Spleen (tissue), 11 donors: ENCODE data around the gene ZNF667. TPM values are rescaled to one million over a fixed set of nuclear protein-coding genes. Genes with fewer than 3 reads are reported as not detected.

ENCODE experiments used
- DNase-seq: peaks from one replicate; pipeline ENCODE4 v3.0.0-alpha.2; 2020
- H3K27ac ChIP-seq, 8 donors: fragments of 200-600 bp; sonication (generic) in 7 of 8; 1 replicate in 4 of 8; 2 replicates in 4 of 8; pipeline versions ENCODE4 v1.5.0 to v1.8.0; 2016 to 2021; ENCODE audit warnings: inconsistent platforms in 4 of 8, mild to moderate bottlenecking in 4 of 8, moderate library complexity in 1 of 8
- H3K27me3 ChIP-seq, 7 donors: fragments of 200-600 bp; sonication (generic) in 6 of 7; replicated peaks in 1 of 7; 1 replicate in 4 of 7; 2 replicates in 3 of 7; pipeline versions ENCODE4 v1.5.0 to v1.8.0; 2016 to 2021; ENCODE audit warnings: inconsistent platforms in 3 of 7, mild to moderate bottlenecking in 1 of 7
- H3K36me3 ChIP-seq, 6 donors: fragments of 200-600 bp; sonication (generic) in 5 of 6; 1 replicate in 4 of 6; 2 replicates in 2 of 6; pipeline versions ENCODE4 v1.5.0 to v1.8.0; 2016 to 2021; ENCODE audit warnings: inconsistent platforms in 2 of 6
- H3K4me1 ChIP-seq, 6 donors: fragments of 200-600 bp; sonication (generic) in 5 of 6; 1 replicate in 3 of 6; 2 replicates in 3 of 6; pipeline versions ENCODE4 v1.5.0 to v1.8.0; 2016 to 2021; ENCODE audit warnings: inconsistent platforms in 3 of 6
- H3K4me3 ChIP-seq, 8 donors: fragments of 200-600 bp; sonication (generic) in 7 of 8; 1 replicate in 4 of 8; 2 replicates in 4 of 8; pipeline versions ENCODE4 v1.5.0 to v1.8.0; 2016 to 2021; ENCODE audit warnings: inconsistent platforms in 4 of 8, mild to moderate bottlenecking in 4 of 8, moderate library complexity in 2 of 8
- H3K9me3 ChIP-seq, 8 donors: fragments of 200-600 bp; sonication (generic) in 7 of 8; 1 replicate in 4 of 8; 2 replicates in 4 of 8; pipeline versions ENCODE4 v1.5.0 to v1.8.0; 2016 to 2021; ENCODE audit warnings: inconsistent platforms in 4 of 8
- CTCF ChIP-seq, 11 experiments: fragments of 200-600 bp in 7 of 11; fragments of 450-650 bp in 4 of 11; sonication (generic) in 4 of 11; IDR thresholded peaks in 8 of 11; conservative IDR thresholded peaks in 3 of 11; 1 replicate in 7 of 11; 2 replicates in 4 of 11; pipeline versions ENCODE4 v1.4.0 to v1.8.0; 2016 to 2021; ENCODE audit warnings: antibody characterized with exemption in 11 of 11, inconsistent platforms in 4 of 11, mild to moderate bottlenecking in 1 of 11
- POLR2A ChIP-seq, 3 donors: fragments of 450-650 bp; IDR thresholded peaks; one replicate each; pipeline ENCODE4 v1.5.1; 2017; ENCODE audit warnings: antibody characterized with exemption in 3 of 3, mild to moderate bottlenecking in 1 of 3
- POLR2AphosphoS5 ChIP-seq, 3 donors: sonication (generic); formaldehyde crosslinking; IDR thresholded peaks; one replicate each; pipeline ENCODE4 v1.5.1; 2017; ENCODE audit warnings: antibody characterized with exemption in 3 of 3
- WGBS, 5 donors: extraction: QIAGEN DNeasy Blood & Tissue Kit in 3 of 5; methylation state at CpG; one replicate each; pipeline versions ENCODE4 v1.1.5 to v1.1.7; 2013 to 2018; 5-methylcytosine and 5-hydroxymethylcytosine counted together
- intact Hi-C: fragments of 100-400 bp; cut with DNase I; formaldehyde crosslinking; loops from one replicate; pipeline ENCODE4 v1.15.0; 2023; ENCODE audit warnings: low total_unique reads
- polyA plus RNA-seq, 3 donors: library from polyadenylated mRNA; stranded (reverse); fragments of 200-250 nt; gene quantifications; one replicate each; pipeline ENCODE4 v1.2.1, GENCODE V29; 2013
- total RNA-seq, 7 donors: library from RNA; depleted of rRNA in 3 of 7; stranded (reverse); fragments of >200 nt in 3 of 7; fragmentation: NEBNext Ultra II Directional in 4 of 7; extraction: Animal tissue kit (Norgen Biotek cat#: 25700) in 4 of 7; gene quantifications; one replicate each; pipeline versions ENCODE4 v1.1.0 to v1.2.1, GENCODE V29; 2016 to 2021
- donor health status: healthy with polysubstance abuse.
- donor health status: DM: no; HTN: no; CAD: no; lungs with moderate emphysema.
- donor health status: DM: no; HTN: no; CAD: no.
- donor health status: Bipolar disorder and iron deficiency.
- donor health status: healthy.
- donor health status: DM: no; HTN: no; CAD: no.
- donor health status: DM: yes; HTN: yes; CAD: no.

ZNF667 gene
- total and polyA plus RNA-seq, 10 donors: 1.4 to 6.6 (median 2.9) TPM

DNA sequence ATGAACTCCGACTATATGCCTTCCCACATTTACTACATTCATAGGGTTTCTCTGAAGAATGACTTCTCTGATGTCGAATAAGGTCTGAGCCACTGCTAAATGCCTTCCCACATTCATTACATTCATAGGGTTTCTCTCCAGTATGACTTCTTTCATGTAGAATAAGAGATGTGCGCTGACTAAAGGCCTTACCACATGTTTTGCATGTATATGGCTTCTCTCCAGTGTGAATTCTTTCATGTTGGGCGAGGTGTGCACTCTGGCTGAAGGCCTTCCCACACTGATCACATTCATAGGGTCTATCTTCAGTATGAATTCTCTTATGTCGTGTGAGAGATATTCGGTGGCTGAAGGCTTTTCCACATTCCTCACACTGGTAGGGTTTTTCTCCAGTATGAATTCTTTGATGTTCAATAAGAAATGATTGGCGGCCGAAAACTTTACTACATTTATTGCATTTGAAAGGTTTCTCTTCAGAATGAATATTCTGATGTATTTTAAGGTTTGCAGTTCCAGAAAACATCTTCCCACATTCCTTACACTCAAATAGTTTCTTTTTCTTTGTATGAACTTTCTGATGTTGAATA is 35.8 kb downstream of the ZNF667 start:
- Histone ChIP-seq H3K27me3 (no peaks in the 10 kb centered on the region), H3K9me3 (peaks cover 42 to 90% (median 87%) of the 10 kb centered on the region in 8 donors), H3K27ac (no peak overlapping the region), H3K36me3 (peaks cover 7 to 36% (median 16%) of the 10 kb centered on the region in 6 donors), H3K4me1 (no peaks in the 10 kb centered on the region), H3K4me3 (no peak overlapping the region)
- WGBS, 5 donors: 88 to 97% (median 93%) methylated on average over 8 of the region's 8 CpGs
- intact Hi-C loops: no loop called here
- no peak for DNase-seq
- no peak for TF ChIP-seq POLR2AphosphoS5 (IDR thresholded peaks at IDR 0.05)
- TF ChIP-seq CTCF (IDR thresholded peaks at IDR 0.05 in 8 of 11, conservative IDR thresholded peaks at IDR 0.05 in 3 of 11): no peak
- TF ChIP-seq POLR2A (IDR thresholded peaks at IDR 0.05): no peak

- no peak overlapping the region for H3K4me3 ChIP-seq
- H3K36me3 ChIP-seq: peaks cover 20 to 55% (median 47%) of the 10 kb centered on the region in 6 donors
- no peaks in the 10 kb centered on the region for H3K27me3 ChIP-seq
- H3K27ac ChIP-seq: no peak overlapping the region
- intact Hi-C loops: no loop called here
- peaks cover 87 to 100% (median 100%) of the 10 kb centered on the region in 8 donors for H3K9me3 ChIP-seq
- 79 to 94% (median 94%) methylated on average over 1 of the region's 1 CpG for WGBS, 5 donors
- no peak for TF ChIP-seq CTCF (IDR thresholded peaks at IDR 0.05 in 8 of 11, conservative IDR thresholded peaks at IDR 0.05 in 3 of 11)
- no peak for DNase-seq
- H3K4me1 ChIP-seq: no peaks in the 10 kb centered on the region
These were observed 53.2 kb downstream of the ZNF667 start for GRCh38 chr19:56423985-56424353.

GRCh38 chr19:56423276-56423984 is 53.7 kb downstream of the ZNF667 start:
- TF ChIP-seq POLR2AphosphoS5 (IDR thresholded peaks at IDR 0.05) (no peak), CTCF (IDR thresholded peaks at IDR 0.05 in 8 of 11, conservative IDR thresholded peaks at IDR 0.05 in 3 of 11) (no peak), POLR2A (IDR thresholded peaks at IDR 0.05) (no peak)
- Histone ChIP-seq H3K27ac (no peak overlapping the region), H3K27me3 (no peaks in the 10 kb centered on the region), H3K4me3 (no peak overlapping the region), H3K9me3 (peaks cover 82 to 100% (median 100%) of the 10 kb centered on the region in 8 donors), H3K4me1 (no peaks in the 10 kb centered on the region), H3K36me3 (peaks cover 20 to 61% (median 52%) of the 10 kb centered on the region in 6 donors)
- no peak for DNase-seq
- WGBS, 5 donors: 90 to 98% (median 93%) methylated on average over 5 of the region's 5 CpGs
- intact Hi-C loops: no loop called here

DNA sequence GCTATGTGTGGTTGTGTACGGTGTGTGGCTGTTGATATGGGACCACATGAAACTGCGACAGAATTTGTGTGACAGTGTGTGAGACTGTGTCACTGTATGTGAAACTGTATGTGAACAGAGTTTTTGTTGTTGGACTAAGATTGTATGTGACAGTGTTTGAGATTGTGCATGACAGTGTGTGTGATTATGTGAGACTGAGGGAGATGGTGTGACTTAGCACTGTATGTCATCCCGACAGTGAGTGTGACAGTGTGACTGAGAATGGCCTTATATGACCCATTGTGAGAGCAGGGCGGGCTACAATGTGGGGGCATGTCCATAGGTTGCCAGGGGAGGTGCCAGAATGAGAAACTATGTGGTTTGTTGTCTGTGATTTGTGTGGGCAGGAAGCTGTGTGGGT is 72.1 kb downstream of the ZNF667 start:
- H3K27ac ChIP-seq: no peak overlapping the region
- no peaks in the 10 kb centered on the region for H3K27me3 ChIP-seq
- TF ChIP-seq POLR2A (IDR thresholded peaks at IDR 0.05): no peak
- no peak for TF ChIP-seq CTCF (IDR thresholded peaks at IDR 0.05 in 8 of 11, conservative IDR thresholded peaks at IDR 0.05 in 3 of 11)
- no peak for TF ChIP-seq POLR2AphosphoS5 (IDR thresholded peaks at IDR 0.05)
- no peak for DNase-seq
- intact Hi-C loops: no loop called here
- H3K4me3 ChIP-seq: peak overlapping the region in 7 of 8 donors; percentile 62 to 85 (median 71)
- WGBS, 5 donors: 87 to 93% (median 90%) methylated on average over 4 of the region's 4 CpGs
- peaks cover 14 to 58% (median 34%) of the 10 kb centered on the region in 6 donors for H3K36me3 ChIP-seq
- H3K9me3 ChIP-seq: peaks cover 11 to 77% (median 71%) of the 10 kb centered on the region in 8 donors
- peaks cover 0 to 27% (median 21%) of the 10 kb centered on the region in 6 donors for H3K4me1 ChIP-seq
